HepG2 (cell line): ENCODE data around the gene PDCL3. TPM values are rescaled to one million over a fixed set of nuclear protein-coding genes. Genes with fewer than 3 reads are reported as not detected.

ENCODE experiments used
- ATF7-NPFF ChIP-seq: sonication (generic); formaldehyde crosslinking; IDR thresholded peaks from 2 replicates; pipeline ENCODE4 v1.8.1; 2023; ENCODE audit warnings: mild to moderate bottlenecking, low read depth, missing genetic modification reagents, moderate library complexity
- CEBPZ ChIP-seq: IDR thresholded peaks from 2 replicates; pipeline ENCODE4 v1.6.1; 2012; ENCODE audit warnings: low read length, improper control_type of control experiment
- FOSL2 ChIP-seq: sonication (generic); formaldehyde crosslinking; IDR thresholded peaks from 2 replicates; pipeline ENCODE4 v1.4.0; 2020; ENCODE audit warnings: missing genetic modification reagents
- HDAC1 ChIP-seq: sonication (generic); formaldehyde crosslinking; IDR thresholded peaks from 2 replicates; pipeline ENCODE4 v1.5.1; 2020; ENCODE audit warnings: mild to moderate bottlenecking, missing genetic modification reagents
- HMG20A ChIP-seq: IDR thresholded peaks from 2 replicates; pipeline ENCODE4 v1.6.1; 2016; ENCODE audit warnings: borderline replicate concordance
- HMGXB4 ChIP-seq, 2 experiments: sonication (generic) in 1 of 2; formaldehyde crosslinking in 1 of 2; IDR thresholded peaks; 2 replicates each; pipeline versions ENCODE4 v1.4.0 to v1.6.1; 2018 to 2020; ENCODE audit warnings: missing genetic modification reagents in 2 of 2, borderline replicate concordance in 1 of 2, low read depth in 1 of 2, mild to moderate bottlenecking in 1 of 2, missing biosample characterization in 1 of 2
- MAFF ChIP-seq: IDR thresholded peaks from 2 replicates; pipeline ENCODE4 v1.6.1; 2011; ENCODE audit warnings: low read depth, low read length, improper control_type of control experiment
- MBNL3 ChIP-seq: fragments of 250-450 bp; sonication (Bioruptor Pico); conservative IDR thresholded peaks from 2 replicates; pipeline ENCODE4 v1.8.0; 2022; ENCODE audit warnings: mild to moderate bottlenecking, inconsistent platforms
- NR2C2 ChIP-seq: sonication (generic); formaldehyde crosslinking; IDR thresholded peaks from 2 replicates; pipeline ENCODE4 v1.4.0; 2020; ENCODE audit warnings: missing genetic modification reagents, mild to moderate bottlenecking, moderate library complexity, borderline replicate concordance
- NR2F6 ChIP-seq, 2 experiments: IDR thresholded peaks; 2 replicates each; pipeline ENCODE4 v1.6.1; 2016; ENCODE audit warnings: antibody characterized with exemption in 1 of 2, mild to moderate bottlenecking in 1 of 2
- PPARG ChIP-seq: conservative IDR thresholded peaks from 2 replicates; pipeline ENCODE4 v1.6.1; 2016; ENCODE audit warnings: missing biosample characterization, missing genetic modification reagents
- RAD51 ChIP-seq: fragments of 450-650 bp; IDR thresholded peaks from 2 replicates; pipeline ENCODE4 v1.6.1; 2016; ENCODE audit warnings: borderline replicate concordance
- RCOR2 ChIP-seq: IDR thresholded peaks from 2 replicates; pipeline ENCODE4 v1.6.1; 2016; ENCODE audit warnings: missing biosample characterization, missing genetic modification reagents
- SP4 ChIP-seq: sonication (generic); formaldehyde crosslinking; IDR thresholded peaks from 2 replicates; pipeline ENCODE4 v1.8.1; 2023; ENCODE audit warnings: mild to moderate bottlenecking, missing genetic modification reagents
- THAP8 ChIP-seq: sonication (generic); formaldehyde crosslinking; IDR thresholded peaks from 2 replicates; pipeline ENCODE4 v1.5.1; 2020; ENCODE audit warnings: missing genetic modification reagents, mild to moderate bottlenecking, borderline replicate concordance
- ZMAT5 ChIP-seq: sonication (generic); formaldehyde crosslinking; IDR thresholded peaks from 2 replicates; pipeline ENCODE4 v1.5.0; 2020; ENCODE audit warnings: mild to moderate bottlenecking, low read depth, missing genetic modification reagents, borderline replicate concordance
- ZNF180 ChIP-seq: sonication (generic); formaldehyde crosslinking; IDR thresholded peaks from 2 replicates; pipeline ENCODE4 v1.4.0; 2020; ENCODE audit warnings: low read depth, missing genetic modification reagents, borderline replicate concordance
- ZNF253 ChIP-seq: sonication (generic); formaldehyde crosslinking; IDR thresholded peaks from 2 replicates; pipeline ENCODE4 v1.8.0; 2022; ENCODE audit warnings: mild to moderate bottlenecking, missing genetic modification reagents, borderline replicate concordance
- ZNF33A ChIP-seq: sonication (generic); formaldehyde crosslinking; IDR thresholded peaks from 2 replicates; pipeline ENCODE4 v1.5.1; 2020; ENCODE audit warnings: missing genetic modification reagents, mild to moderate bottlenecking, moderate library complexity, borderline replicate concordance
- ZNF547 ChIP-seq: sonication (generic); formaldehyde crosslinking; IDR thresholded peaks from 2 replicates; pipeline ENCODE4 v1.5.1; 2020; ENCODE audit warnings: mild to moderate bottlenecking, missing genetic modification reagents
- ZNF550 ChIP-seq: sonication (generic); formaldehyde crosslinking; IDR thresholded peaks from 2 replicates; pipeline ENCODE4 v1.4.0; 2020; ENCODE audit warnings: mild to moderate bottlenecking, missing genetic modification reagents, borderline replicate concordance
- ZNF576 ChIP-seq: sonication (generic); formaldehyde crosslinking; IDR thresholded peaks from 2 replicates; pipeline ENCODE4 v1.4.0; 2020; ENCODE audit warnings: mild to moderate bottlenecking, missing genetic modification reagents
- polyA plus RNA-seq, 8 experiments: library from polyadenylated mRNA; depleted of rRNA in 3 of 8; stranded (reverse) in 7 of 8; unstranded in 1 of 8; fragments of >200 nt; fragmentation: Illumina TruSeq in 4 of 8; extraction: Trizol in 4 of 8; gene quantifications; 2 replicates each; pipeline versions ENCODE4 v1.2.1 to v1.2.3, GENCODE V29; 2011 to 2016; ENCODE audit warnings: low read depth in 4 of 8, missing spikeins in 1 of 8, mixed read lengths in 1 of 8; ENCODE audit not compliant: insufficient read depth in 1 of 8
- total RNA-seq, 5 experiments: library from RNA; depleted of rRNA; stranded (reverse); fragments of >200 nt; fragmentation: Illumina TruSeq; extraction: Trizol; gene quantifications; 2 replicates each; pipeline ENCODE4 v1.2.3, GENCODE V29; 2016; ENCODE audit warnings: low read depth in 1 of 5

Gene PDCL3
- total and polyA plus RNA-seq, 2 of the 13 experiments (the other 11 are each of a cell fraction or from before 2014, with no cell fraction given) = 14.4 to 24.4 TPM

- peak; percentile 96 for TF ChIP-seq SP4 (CRISPR knock-in tag)
- peak; percentile 89; the same call in 1 of the 2 replicates for TF ChIP-seq ZNF547 (CRISPR knock-in tag)
- no peak for TF ChIP-seq MAFF
- no peak for TF ChIP-seq ZNF550 (CRISPR knock-in tag)
- TF ChIP-seq NR2C2 (CRISPR knock-in tag) = peak; percentile 96
- TF ChIP-seq FOSL2 (CRISPR knock-in tag) = 0 out of 2 replicates have a peak, but pooled peaks have one; percentile 31
- TF ChIP-seq MBNL3 (CRISPR knock-in tag) = no peak
- no peak for TF ChIP-seq RAD51
- TF ChIP-seq ZNF33A (CRISPR knock-in tag) = no peak
- no peak; the same call in 1 of the 2 replicates for TF ChIP-seq ZNF576
- TF ChIP-seq THAP8 (CRISPR knock-in tag) = peak; percentile 81; the same call in 1 of the 2 replicates
- no peak; the same call in 1 of the 2 replicates for TF ChIP-seq PPARG (CRISPR knock-in tag)
- no peak for TF ChIP-seq ZNF180 (CRISPR knock-in tag)
- peak; percentile 80 for TF ChIP-seq HDAC1
- TF ChIP-seq NR2F6 (IDR thresholded peaks at IDR 0.05) = peak; percentile 8; the same call in 1 of the 2 replicates
- peak; percentile 57; the same call in 1 of the 2 replicates for TF ChIP-seq NR2F6 (CRISPR knock-in tag; IDR thresholded peaks at IDR 0.05)
- no peak for TF ChIP-seq CEBPZ
- TF ChIP-seq RCOR2 (CRISPR knock-in tag) = 0 out of 2 replicates have a peak, but pooled peaks have one; percentile 13
- TF ChIP-seq HMG20A (CRISPR knock-in tag) = no peak
- peak; percentile 16 for TF ChIP-seq ATF7-NPFF (CRISPR knock-in tag)
- TF ChIP-seq ZNF253 = no peak
- TF ChIP-seq ZMAT5 = no peak
- peak; percentile 82 to 89; a peak in 3 of 4 replicates for TF ChIP-seq HMGXB4 (CRISPR knock-in tag; IDR thresholded peaks at IDR 0.05; ENCODE audit: borderline replicate concordance in 1 of 2, low read depth in 1 of 2)
These were observed at the start of gene PDCL3 (continued) for GRCh38 chr2:100562613-100563406.
